HG03575 (cell line): ENCODE data around the gene RANBP3L.
"Not testable (repeated sequence)": the region's sequence is repeated elsewhere in the genome, so short reads cannot be mapped to it uniquely, and the experiment has no call there.

Experiments used
- ATAC-seq: cut with Tn5 transposase; IDR thresholded peaks from one replicate; pipeline ENCODE4 v1.9.1; 2021; ENCODE audit not compliant: unreplicated experiment, insufficient number of reproducible peaks, low FRiP score; ENCODE audit errors: extremely low read depth

The RANBP3L gene, protein sequence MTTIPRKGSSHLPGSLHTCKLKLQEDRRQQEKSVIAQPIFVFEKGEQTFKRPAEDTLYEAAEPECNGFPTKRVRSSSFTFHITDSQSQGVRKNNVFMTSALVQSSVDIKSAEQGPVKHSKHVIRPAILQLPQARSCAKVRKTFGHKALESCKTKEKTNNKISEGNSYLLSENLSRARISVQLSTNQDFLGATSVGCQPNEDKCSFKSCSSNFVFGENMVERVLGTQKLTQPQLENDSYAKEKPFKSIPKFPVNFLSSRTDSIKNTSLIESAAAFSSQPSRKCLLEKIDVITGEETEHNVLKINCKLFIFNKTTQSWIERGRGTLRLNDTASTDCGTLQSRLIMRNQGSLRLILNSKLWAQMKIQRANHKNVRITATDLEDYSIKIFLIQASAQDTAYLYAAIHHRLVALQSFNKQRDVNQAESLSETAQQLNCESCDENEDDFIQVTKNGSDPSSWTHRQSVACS

DNA sequence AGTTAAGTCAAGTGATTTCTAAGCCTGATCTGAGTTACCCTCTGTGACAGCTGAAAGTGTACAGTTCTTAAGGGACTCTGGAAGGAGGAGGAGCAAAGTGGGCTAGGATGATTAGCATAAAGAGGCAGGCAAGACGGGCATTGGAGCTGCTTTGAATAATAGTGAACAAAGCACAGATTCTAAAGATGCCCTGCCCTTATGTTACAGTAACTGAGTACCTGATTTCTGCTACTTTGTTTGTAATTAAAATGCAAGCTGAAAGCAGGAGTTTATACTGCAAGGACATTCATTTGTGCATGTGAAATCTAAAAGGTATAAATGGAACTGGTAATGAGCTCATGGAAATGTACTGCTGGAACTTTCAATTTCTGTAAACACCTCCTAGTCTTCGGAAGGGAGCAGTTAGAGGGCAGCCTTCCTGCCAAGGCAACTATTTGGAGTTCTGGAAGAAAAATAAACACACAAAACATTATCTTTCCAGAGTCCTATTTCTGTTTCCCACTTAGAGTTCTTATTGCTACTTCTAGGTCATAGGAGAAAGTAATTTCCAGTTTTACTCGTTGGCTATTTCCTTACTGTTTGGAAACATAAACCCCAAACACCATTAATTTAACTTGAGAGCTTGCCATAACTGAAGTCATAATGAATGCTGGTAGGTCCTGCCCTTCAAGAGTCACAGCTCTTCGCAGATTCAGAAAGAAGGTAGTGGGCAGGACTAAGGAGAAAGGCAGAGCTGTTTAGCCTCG is at the start of gene RANBP3L:
Gene RANBP3L (minus strand): TSS at position 45 of the 746 bp plus-strand sequence. CDS start 486 bp downstream, outside the sequence.
- ATAC-seq, result no peak

DNA sequence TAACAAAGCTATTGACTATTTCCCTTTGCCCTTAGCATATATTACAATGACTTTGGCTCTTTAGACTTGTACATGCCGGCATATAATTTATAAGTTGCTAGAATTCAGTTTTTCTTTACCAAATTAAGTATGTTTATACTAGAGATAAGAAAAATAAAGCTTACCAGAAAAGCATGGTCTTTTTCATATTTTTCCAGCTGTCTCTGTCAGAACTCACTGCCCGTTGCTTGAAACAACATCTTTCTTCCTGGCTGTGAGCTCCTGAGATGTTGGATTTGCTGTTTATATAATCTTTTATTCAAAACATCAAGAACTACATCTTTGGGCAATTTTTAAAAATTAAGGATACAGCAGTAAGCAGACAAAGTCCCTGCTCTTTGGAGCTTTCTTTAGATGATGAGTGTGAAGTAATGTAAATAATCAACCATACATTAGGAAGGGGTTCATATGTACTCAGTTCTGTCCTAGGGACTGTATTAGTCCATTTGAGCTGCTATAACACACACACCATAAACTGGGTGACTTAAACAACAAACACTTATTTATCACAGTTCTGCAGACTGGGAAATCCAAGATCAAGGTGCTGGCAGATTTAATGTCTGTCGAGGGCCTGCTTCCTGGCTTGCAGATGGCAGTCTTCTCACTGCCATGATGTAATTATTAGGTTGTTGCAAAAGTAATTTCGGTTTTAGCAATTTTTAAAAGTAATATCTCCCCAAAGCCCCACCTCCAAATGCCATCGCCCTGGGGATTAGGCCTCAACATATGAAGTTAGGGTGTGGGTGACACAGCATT is 45.4 kb upstream of the RANBP3L start:
- no peak for ATAC-seq

DNA sequence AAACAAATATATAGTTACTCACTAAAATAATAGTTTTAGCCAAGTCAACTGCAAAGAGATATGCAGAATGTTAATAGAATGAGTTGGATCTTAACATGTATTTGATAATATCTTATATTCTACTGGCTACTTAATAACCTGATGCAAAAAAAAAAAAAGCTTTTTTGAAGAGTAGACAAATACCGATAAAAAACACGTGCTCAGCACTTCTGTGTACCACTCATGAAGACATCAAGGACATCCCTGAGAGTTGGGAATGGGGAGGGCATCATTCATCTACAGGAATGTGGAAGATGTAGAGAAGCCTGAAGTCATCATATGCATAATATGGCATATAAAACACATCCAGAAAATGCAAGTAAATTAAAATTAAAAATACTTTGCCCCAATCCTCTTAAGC is 43.2 kb upstream of the RANBP3L start:
- no peak for ATAC-seq

DNA sequence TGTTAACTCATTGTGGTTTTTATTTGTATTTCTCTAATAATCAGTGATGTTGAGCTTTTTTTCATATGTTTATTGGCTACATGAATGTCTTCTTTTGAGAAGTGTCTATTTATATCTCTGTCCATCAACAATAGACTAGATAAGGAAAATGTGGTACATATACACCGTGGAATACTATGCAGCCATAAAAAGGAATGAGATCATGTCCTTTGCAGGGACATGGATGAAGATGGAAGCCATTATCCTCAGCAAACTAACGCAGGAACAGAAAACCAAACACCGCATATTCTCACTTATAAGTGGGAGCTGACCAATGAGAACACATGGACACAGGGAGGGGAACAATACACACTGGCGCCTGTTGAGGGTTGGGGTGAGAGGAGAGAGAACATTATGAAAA is 40.0 kb upstream of the RANBP3L start:
- not testable (repeated sequence) for ATAC-seq

DNA sequence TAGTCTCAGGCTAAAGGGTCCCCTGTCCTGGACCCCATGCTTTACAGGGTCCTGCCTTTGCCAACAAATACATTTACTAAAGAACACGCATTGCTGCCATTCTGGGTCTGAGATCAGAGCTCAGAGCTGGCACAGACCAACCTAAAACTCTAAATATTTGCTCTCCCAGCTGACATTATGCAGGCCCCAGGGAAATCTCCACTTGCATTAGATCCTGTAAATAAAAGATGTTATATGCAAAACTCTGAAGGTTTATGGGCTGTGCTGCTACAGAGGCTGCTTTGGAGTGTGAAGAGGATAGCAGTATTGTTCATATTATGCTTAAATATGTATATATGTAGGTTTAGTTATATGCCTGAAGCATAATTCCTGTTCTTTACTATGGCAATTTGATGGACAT is 35.9 kb upstream of the RANBP3L start:
- ATAC-seq, result no peak

DNA sequence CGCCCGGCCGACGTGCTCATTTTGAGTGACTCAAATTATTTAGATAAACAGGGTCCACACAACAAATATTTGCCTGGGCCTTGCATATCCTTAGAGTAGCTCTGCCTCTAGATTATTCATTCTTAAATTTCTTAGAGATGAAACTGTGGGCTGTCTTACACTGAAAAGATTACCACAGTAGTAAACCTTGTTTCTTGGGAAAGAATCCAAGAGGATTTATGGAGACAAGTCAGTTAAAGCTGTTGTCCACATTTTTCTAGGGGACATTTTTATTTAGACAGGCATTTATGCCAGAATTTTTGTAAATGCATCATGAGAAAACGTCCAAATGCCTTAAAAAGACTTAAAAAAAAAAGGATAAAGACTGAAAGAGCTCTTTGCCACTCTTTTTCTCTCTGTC is 32.6 kb upstream of the RANBP3L start:
- no peak for ATAC-seq

DNA sequence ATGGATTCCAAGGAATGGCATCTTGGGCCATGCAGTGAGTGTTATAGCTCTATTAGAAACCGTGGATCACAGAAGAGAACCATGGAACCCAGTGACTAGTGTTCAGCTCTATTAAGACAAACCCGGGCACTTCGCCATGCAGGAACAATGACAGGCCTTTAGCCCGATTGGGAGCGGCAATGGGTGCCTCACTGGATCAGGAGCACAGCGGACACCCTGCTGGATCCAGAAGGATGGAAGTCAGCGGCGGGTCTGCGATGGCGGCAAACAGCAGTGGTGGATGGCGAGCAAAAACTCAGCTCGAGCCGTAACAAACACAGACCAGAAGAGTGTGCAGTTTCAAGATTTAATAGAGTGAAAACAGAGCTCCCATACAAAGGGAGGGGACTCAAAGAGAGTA is 31.0 kb upstream of the RANBP3L start:
- not testable (repeated sequence) for ATAC-seq

DNA sequence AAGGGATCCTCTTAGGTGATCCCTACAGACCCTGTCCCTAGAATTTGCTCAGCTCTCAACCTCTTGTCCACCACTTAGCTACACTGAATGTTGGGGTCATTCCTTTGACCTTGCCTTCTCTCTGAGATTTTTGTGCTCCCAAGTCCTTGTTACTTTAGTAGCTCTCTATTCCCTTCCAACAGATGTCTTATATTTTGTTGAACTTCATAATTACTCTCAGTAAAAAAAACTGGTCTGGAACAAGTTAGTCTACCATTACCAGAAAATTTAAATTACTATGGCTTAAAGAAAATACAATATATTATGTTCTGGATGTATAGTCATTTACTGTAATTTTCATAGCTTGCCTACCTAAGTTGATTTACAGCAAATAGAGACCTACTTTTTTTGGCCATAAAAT is 23.5 kb upstream of the RANBP3L start:
- ATAC-seq, result no peak

DNA sequence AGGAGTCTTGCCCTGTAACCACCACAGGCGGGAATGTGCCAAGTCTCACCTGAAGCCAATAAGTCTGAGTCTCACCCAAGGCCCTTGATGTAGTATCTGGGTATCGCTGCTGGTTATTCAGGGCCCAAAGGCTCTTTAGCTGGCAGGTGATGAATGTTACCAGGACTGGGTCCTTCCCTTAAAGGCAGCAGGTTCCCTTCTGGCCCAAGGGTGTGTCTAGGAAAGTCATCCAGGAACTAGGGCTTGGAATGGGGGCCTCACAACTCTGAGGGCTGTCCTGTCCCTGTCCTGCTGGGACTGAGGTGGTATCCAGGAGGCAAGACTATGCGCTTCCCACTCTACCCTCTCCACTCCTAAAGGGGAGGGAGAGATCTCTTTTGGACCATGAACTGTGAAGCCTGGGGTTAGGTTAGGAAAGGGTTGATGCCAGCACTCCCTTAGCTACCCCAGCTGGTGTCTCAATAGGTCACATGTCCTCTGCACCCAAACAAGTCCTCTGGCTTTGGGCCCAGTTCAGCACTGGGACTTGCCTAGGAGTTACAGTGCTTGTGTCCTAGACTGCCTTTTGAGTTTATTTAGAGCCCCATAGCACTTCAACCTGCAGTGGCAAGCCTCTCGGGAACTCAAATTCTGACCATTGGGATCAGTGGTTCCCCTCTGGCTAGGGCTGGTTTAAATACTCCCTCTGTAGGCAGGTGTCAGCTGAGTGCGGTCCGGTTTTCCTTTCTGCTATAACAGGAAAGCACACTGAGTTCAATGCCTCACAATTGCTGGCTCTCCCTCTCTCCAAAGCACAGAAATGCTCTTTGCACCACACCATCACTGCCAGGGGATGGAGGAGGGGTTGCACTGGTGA is 22.5 kb upstream of the RANBP3L start:
- no peak for ATAC-seq

DNA sequence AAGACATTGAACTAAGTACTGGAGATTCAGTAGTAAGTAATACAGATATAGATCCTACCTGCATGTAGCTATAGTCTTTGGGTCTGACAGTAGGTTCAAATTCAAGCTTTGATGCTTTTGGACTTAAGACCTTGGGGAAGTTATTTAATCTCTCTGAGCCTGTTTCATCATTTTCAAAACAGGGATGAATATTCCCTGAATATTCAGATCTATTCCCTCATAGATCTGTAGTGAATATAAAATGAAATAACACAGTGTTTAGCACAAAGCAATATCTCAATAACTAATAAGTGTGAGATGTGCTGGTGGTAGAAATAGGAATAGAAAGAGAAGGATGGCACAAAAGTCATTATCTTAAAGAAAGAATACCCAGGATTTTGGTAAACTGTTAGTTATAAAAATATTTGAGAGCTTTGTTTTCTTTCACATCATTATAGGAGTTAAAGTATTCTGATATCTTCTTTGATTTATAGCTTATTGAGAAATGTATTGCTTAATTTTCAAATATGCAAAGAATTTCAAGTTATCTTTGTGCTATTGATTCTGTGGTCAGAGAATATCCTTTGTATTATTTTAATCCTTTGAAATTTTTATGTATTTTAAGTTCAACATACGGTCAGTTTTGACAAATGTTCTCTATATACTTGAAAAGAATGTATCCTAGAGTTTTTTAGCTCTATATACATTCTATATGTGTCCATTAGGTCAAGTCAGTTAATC is 11.4 kb upstream of the RANBP3L start:
- ATAC-seq, result no peak

DNA sequence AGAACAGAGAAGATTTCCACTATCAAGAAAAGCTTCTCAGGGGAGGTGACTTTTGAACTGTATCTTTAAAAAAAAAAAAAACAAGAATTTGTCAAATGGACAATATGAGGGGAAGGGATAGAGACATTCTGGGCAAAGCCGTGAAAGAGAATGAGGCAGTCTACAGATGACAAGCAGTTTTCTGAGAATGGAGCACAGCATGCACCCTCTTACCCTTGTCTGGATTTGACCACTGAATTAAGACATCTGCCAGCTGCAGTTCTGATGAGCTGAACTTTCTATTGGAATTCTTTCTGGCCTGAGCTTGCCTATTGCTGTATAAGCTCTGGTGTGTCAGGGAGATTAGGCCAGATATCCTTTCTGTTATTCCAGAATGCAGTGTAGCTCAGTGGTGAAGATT is 10.3 kb upstream of the RANBP3L start:
- ATAC-seq, result no peak

DNA sequence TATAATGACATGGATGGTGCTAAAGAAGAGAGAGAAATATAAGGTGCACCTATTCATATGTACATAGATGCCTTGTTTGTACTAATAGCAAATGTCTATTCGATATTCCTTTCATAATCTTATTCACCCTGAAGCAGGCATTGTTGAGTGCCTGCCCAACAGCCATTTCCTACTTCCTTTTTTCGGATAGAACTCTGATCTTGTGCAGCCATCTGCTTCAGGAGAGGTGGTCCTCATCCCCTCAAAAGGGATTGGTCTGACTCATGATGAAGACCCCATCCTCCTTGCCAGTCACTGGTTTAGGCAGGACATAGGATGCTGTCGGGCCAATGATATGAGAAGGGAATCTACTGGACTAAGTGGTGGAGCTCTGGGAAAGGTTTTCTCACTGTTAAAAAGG is 8.4 kb upstream of the RANBP3L start:
- ATAC-seq, result no peak

DNA sequence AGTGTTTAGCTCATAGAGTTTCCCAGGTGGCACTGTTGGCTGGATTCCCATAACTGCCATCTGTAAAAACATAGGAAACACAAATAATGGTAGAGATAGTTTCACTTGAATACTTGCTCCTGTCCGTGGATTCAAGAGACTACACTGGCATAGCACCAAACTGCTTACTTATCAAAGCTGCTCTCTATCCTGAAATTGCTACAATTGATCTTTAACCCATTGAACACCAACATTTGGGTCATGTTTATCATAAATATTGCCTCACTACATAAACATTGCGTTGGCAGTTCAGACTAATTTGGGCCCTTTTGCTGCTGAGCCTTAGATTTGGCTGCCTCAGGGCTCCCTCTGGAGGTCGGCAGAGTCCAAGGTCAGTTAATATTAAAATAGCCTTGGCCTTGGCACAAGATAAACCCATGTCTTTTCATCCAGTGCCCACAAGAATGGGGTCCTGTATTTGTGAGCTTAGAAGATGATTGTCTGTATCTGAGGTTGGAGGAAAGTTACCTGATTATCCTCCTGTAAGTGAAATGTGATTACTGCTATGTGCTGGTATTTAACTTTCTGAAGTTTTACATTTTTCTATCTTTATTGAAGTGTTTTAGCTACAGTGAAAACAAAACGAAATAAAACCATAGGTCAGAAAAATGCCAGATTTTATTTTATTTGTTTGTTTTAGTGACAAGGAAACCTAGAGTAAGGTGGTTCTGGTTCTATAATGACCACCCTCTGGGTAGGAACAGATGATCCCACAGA is 4.0 kb upstream of the RANBP3L start:
- ATAC-seq, result no peak

DNA sequence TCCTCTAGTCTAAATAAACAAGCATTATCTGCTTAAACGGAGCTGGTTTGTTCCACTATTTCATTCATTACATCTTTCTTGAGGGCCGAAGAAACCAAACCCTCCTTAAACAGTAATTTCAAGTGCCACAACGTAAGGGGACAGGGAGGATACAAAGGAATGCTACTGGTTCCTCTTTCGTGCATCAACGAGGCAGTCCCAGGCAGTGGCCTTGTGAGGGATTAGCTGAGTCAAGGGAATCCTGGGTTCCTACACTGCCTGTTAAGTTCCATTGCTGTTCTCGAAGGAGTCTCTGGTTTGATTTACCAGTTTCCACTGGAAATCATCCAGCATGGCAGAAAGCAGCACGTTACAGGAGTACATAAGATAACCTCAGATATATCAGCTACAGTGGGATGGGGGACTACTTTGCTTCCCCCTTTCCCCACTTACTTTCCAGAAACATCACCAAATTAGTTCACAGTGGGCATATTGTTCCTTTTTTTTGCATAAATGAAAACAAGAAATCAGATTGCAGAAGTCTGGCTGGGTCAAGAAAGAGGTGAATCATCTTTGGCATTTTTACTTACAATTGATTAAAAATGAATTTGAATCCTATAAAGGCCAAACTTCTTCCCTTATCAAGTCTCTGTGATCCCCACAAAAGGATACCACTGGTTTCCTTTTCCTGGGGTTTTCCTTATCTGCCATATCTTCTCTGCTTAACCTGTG is 2.5 kb upstream of the RANBP3L start:
- no peak for ATAC-seq

DNA sequence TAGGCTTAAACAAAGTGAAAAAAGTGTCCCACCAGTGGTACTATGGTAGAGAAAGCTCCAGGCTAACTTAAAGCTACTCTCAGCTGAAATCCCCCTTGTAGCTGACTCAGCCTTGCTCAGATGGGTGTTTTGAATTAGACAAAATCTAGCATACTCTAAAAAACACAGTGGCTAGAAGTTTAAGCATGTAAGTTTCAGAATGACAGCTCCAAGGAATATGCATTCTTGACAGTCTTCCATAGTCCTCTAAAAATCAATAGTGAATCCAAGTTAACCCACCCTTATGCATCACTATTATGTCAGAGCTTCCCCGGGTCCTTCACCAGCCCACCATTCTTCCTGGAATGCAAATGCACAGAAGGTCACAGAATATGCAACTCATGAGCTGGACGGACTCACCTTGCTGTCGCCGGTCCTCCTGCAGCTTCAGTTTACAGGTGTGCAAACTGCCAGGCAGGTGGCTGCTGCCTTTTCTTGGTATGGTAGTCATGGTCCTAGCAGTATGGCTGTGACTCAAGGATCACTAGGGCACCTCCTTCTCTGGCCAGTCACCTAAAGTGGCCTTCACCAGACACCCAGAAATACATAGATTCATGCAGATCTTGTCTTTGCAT is 668 bp downstream of the RANBP3L start:
- ATAC-seq, result no peak

DNA sequence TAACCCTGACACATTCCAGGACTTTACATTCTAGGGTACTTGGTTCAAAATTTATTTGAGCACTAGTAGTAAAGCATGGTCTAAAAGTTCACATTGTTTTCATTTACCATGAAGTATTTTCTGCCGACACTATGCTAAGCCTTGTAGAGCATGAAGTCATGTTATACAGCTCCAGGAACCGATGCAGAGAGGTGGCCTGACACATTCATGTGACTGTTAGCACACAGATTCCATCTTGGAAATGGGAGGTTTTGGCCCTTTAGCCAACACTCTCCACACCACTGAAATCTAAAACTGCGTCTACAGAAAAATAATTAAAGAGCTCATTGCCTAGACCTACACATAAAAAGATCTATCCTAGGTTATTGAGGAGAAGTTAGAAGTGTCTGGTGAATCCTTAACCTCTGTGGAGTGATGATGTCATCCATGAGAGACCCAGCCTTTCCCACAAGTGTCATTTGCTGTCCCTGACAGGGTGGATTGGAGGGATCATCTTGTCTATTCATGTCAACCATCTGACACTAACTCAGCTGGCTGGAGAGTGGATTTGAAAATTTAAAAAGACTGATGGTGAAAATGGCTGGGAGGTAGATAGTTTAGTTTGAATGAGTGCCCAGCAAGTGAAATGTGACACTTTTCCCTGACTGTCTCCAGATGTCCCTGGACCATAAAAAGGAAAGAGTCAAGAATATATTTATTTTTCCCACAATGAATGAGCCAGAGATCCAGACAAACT is 1.3 kb downstream of the RANBP3L start:
- ATAC-seq, result no peak
